Measurements from ENCODE around the gene APC.

- TF ChIP-seq SRF (IDR thresholded peaks at IDR 0.05; ENCODE audit: low read depth in 2 of 2, low read length in 2 of 2) (no peak), POLR2AphosphoS5 (IDR thresholded peaks at IDR 0.05; ENCODE audit: low read length) (no peak), STAT3 (IDR thresholded peaks at IDR 0.05; ENCODE audit: low read depth, low read length) (no peak), EZH2 (IDR thresholded peaks at IDR 0.05; ENCODE audit: borderline replicate concordance, control insufficient read depth, low read depth, low read length) (no peak), SIX5 (IDR thresholded peaks at IDR 0.05; ENCODE audit: low read depth, low read length, severe bottlenecking) (no peak), RB1 (IDR thresholded peaks at IDR 0.05; ENCODE audit: borderline replicate concordance) (no peak), POLR2AphosphoS2 (IDR thresholded peaks at IDR 0.05; ENCODE audit: low read depth, low read length) (no peak), ZNF217 (IDR thresholded peaks at IDR 0.05) (no peak), FOS (IDR thresholded peaks at IDR 0.05; ENCODE audit: borderline replicate concordance, extremely low read depth, insufficient read length) (no peak)
- TF ChIP-seq, protein P1, sequence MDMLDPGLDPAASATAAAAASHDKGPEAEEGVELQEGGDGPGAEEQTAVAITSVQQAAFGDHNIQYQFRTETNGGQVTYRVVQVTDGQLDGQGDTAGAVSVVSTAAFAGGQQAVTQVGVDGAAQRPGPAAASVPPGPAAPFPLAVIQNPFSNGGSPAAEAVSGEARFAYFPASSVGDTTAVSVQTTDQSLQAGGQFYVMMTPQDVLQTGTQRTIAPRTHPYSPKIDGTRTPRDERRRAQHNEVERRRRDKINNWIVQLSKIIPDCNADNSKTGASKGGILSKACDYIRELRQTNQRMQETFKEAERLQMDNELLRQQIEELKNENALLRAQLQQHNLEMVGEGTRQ (IDR thresholded peaks at IDR 0.05; ENCODE audit: borderline replicate concordance, low read depth, low read length): no peak
- TF ChIP-seq, protein P2, sequence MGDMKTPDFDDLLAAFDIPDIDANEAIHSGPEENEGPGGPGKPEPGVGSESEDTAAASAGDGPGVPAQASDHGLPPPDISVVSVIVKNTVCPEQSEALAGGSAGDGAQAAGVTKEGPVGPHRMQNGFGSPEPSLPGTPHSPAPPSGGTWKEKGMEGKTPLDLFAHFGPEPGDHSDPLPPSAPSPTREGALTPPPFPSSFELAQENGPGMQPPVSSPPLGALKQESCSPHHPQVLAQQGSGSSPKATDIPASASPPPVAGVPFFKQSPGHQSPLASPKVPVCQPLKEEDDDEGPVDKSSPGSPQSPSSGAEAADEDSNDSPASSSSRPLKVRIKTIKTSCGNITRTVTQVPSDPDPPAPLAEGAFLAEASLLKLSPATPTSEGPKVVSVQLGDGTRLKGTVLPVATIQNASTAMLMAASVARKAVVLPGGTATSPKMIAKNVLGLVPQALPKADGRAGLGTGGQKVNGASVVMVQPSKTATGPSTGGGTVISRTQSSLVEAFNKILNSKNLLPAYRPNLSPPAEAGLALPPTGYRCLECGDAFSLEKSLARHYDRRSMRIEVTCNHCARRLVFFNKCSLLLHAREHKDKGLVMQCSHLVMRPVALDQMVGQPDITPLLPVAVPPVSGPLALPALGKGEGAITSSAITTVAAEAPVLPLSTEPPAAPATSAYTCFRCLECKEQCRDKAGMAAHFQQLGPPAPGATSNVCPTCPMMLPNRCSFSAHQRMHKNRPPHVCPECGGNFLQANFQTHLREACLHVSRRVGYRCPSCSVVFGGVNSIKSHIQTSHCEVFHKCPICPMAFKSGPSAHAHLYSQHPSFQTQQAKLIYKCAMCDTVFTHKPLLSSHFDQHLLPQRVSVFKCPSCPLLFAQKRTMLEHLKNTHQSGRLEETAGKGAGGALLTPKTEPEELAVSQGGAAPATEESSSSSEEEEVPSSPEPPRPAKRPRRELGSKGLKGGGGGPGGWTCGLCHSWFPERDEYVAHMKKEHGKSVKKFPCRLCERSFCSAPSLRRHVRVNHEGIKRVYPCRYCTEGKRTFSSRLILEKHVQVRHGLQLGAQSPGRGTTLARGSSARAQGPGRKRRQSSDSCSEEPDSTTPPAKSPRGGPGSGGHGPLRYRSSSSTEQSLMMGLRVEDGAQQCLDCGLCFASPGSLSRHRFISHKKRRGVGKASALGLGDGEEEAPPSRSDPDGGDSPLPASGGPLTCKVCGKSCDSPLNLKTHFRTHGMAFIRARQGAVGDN (IDR thresholded peaks at IDR 0.05): no peak
- TF ChIP-seq, protein P3, sequence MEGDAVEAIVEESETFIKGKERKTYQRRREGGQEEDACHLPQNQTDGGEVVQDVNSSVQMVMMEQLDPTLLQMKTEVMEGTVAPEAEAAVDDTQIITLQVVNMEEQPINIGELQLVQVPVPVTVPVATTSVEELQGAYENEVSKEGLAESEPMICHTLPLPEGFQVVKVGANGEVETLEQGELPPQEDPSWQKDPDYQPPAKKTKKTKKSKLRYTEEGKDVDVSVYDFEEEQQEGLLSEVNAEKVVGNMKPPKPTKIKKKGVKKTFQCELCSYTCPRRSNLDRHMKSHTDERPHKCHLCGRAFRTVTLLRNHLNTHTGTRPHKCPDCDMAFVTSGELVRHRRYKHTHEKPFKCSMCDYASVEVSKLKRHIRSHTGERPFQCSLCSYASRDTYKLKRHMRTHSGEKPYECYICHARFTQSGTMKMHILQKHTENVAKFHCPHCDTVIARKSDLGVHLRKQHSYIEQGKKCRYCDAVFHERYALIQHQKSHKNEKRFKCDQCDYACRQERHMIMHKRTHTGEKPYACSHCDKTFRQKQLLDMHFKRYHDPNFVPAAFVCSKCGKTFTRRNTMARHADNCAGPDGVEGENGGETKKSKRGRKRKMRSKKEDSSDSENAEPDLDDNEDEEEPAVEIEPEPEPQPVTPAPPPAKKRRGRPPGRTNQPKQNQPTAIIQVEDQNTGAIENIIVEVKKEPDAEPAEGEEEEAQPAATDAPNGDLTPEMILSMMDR (IDR thresholded peaks at IDR 0.05 in 2 of 3, conservative IDR thresholded peaks at IDR 0.05 in 1 of 3; ENCODE audit: control insufficient read depth in 2 of 3, extremely low read depth in 1 of 3, insufficient read depth in 1 of 3, low read depth in 3 of 3, low read length in 3 of 3): no peak
Observed at GRCh38 chr5:112883192-112883591, 145.5 kb downstream of the APC start.

Data from GM12878 (cell line).